H1 (cell line): ENCODE data around the gene NFAM1. TPM values are rescaled to one million over a fixed set of nuclear protein-coding genes. Genes with fewer than 3 reads are reported as not detected.

Experiments used
- CTCF ChIA-PET: fragments of 300-600 bp; sonication (Branson Sonifier 250); formaldehyde crosslinking; loops from one replicate; lab custom pipeline; 2021; ENCODE audit not compliant: partially characterized antibody; lab: Charles Lee
- POLR2A ChIA-PET: fragments of 300-600 bp; sonication (Branson Sonifier 250); formaldehyde crosslinking; loops from one replicate; lab custom pipeline; 2021; ENCODE audit warnings: inconsistent platforms; ENCODE audit not compliant: partially characterized antibody; lab: Charles Lee
- DNase-seq, 2 experiments: peaks; one replicate each; pipeline versions ENCODE4 v3.0.0 to v3.0.0-alpha.2; 2010 to 2022; ENCODE audit warnings: low spot score in 2 of 2, low read depth in 1 of 2, mixed read lengths in 1 of 2
- FAIRE-seq: peaks from 2 replicates; lab custom pipeline; 2011; peaks lifted over from hg19 to GRCh38; lab: Jason Lieb, UNC
- H2AFZ ChIP-seq: 2 replicates; pipeline ENCODE4 v1.8.1; 2012; ENCODE audit warnings: low read length, inconsistent platforms
- H2AK5ac ChIP-seq: 2 replicates; pipeline ENCODE4 v1.6.1; 2013; ENCODE audit warnings: low read depth, low read length
- H2BK120ac ChIP-seq: replicated peaks from 2 replicates; pipeline ENCODE3; 2013; ENCODE audit warnings: low read depth, low read length, inconsistent platforms
- H2BK12ac ChIP-seq: 2 replicates; pipeline ENCODE4 v1.6.1; 2013; ENCODE audit warnings: low read depth, low read length
- H2BK15ac ChIP-seq: 2 replicates; pipeline ENCODE4 v1.6.1; 2013; ENCODE audit warnings: low read length
- H2BK20ac ChIP-seq: 2 replicates; pipeline ENCODE4 v1.6.1; 2013; ENCODE audit warnings: low read length
- H2BK5ac ChIP-seq: 2 replicates; pipeline ENCODE4 v1.6.1; 2013; ENCODE audit warnings: low read depth, low read length
- H3K14ac ChIP-seq: 2 replicates; pipeline ENCODE4 v1.6.1; 2013; ENCODE audit warnings: inconsistent platforms; ENCODE audit not compliant: insufficient read length
- H3K18ac ChIP-seq: 2 replicates; pipeline ENCODE4 v1.6.1; 2013; ENCODE audit warnings: low read length; ENCODE audit errors: extremely low read depth
- H3K23ac ChIP-seq: 2 replicates; pipeline ENCODE4 v1.6.1; 2013; ENCODE audit warnings: inconsistent platforms; ENCODE audit not compliant: insufficient read length
- H3K23me2 ChIP-seq: 2 replicates; pipeline ENCODE4 v1.6.1; 2013; ENCODE audit warnings: low read depth, low read length
- H3K27ac ChIP-seq: 2 replicates; pipeline ENCODE4 v1.6.1; 2011; ENCODE audit warnings: low read depth, low read length, inconsistent platforms
- H3K27me3 ChIP-seq, 4 experiments: replicated peaks in 1 of 4; 1 replicate in 1 of 4; 2 replicates in 3 of 4; pipeline versions ENCODE4 v1.6.1 to v1.8.1; 2011 to 2013; ENCODE audit warnings: low read length in 3 of 4, mild to moderate bottlenecking in 3 of 4, inconsistent platforms in 2 of 4, mixed read lengths in 2 of 4, moderate library complexity in 1 of 4; ENCODE audit not compliant: control insufficient read depth in 3 of 4, insufficient read depth in 3 of 4; ENCODE audit errors: extremely low read depth in 1 of 4
- H3K36me3 ChIP-seq, 4 experiments: 2 replicates each; pipeline versions ENCODE4 v1.6.1 to v1.8.1; 2011 to 2013; ENCODE audit warnings: mild to moderate bottlenecking in 4 of 4, low read length in 3 of 4, moderate library complexity in 2 of 4, control low read depth in 1 of 4, inconsistent platforms in 1 of 4; ENCODE audit not compliant: insufficient read depth in 4 of 4, control insufficient read depth in 2 of 4
- H3K4ac ChIP-seq: replicated peaks from 2 replicates; pipeline ENCODE3; 2013; ENCODE audit warnings: low read length, low read depth, mixed read lengths, inconsistent platforms; ENCODE audit not compliant: insufficient read length
- H3K4me1 ChIP-seq, 4 experiments: replicated peaks in 1 of 4; 1 replicate in 1 of 4; 2 replicates in 3 of 4; pipeline versions ENCODE4 v1.6.1 to v1.8.1; 2011 to 2013; ENCODE audit warnings: low read length in 3 of 4, inconsistent platforms in 2 of 4, mixed read lengths in 1 of 4; ENCODE audit not compliant: insufficient read depth in 4 of 4, control insufficient read depth in 3 of 4
- H3K4me2 ChIP-seq, 2 experiments: 2 replicates each; pipeline versions ENCODE4 v1.6.1 to v1.8.1; 2011 to 2013; ENCODE audit warnings: low read depth in 2 of 2, low read length in 2 of 2, control low read depth in 1 of 2, inconsistent platforms in 1 of 2, mild to moderate bottlenecking in 1 of 2; ENCODE audit not compliant: insufficient read depth in 1 of 2
- H3K4me3 ChIP-seq, 4 experiments: fragments of 200-600, 300-600 bp in 1 of 4; sonication (generic), shearing (Covaris generic), sonication (Bioruptor Twin) in 1 of 4; 2 replicates each; pipeline versions ENCODE4 v1.5.1 to v1.8.1; 2011 to 2016; ENCODE audit warnings: low read length in 4 of 4, low read depth in 3 of 4, control low read depth in 2 of 4, inconsistent platforms in 2 of 4, mild to moderate bottlenecking in 2 of 4, mixed read lengths in 1 of 4, moderate library complexity in 1 of 4; ENCODE audit not compliant: insufficient read depth in 2 of 4; ENCODE audit errors: extremely low read depth in 1 of 4
- H3K56ac ChIP-seq: replicated peaks from 2 replicates; pipeline ENCODE3; 2013; ENCODE audit warnings: low read depth, mild to moderate bottlenecking, mixed read lengths, low read length, inconsistent platforms; ENCODE audit not compliant: insufficient read length
- H3K79me1 ChIP-seq: 2 replicates; pipeline ENCODE4 v1.6.1; 2013; ENCODE audit warnings: low read depth, low read length, control low read depth
- H3K79me2 ChIP-seq, 2 experiments: 2 replicates each; pipeline versions ENCODE4 v1.6.1 to v1.8.1; 2012 to 2013; ENCODE audit warnings: low read length in 2 of 2, mild to moderate bottlenecking in 2 of 2, inconsistent platforms in 1 of 2; ENCODE audit not compliant: insufficient read depth in 2 of 2, control insufficient read depth in 1 of 2
- H3K9ac ChIP-seq, 4 experiments: replicated peaks in 1 of 4; 1 replicate in 1 of 4; 2 replicates in 3 of 4; pipeline versions ENCODE4 v1.6.1 to v1.8.1; 2011 to 2013; ENCODE audit warnings: low read depth in 3 of 4, low read length in 3 of 4, control low read depth in 2 of 4, mild to moderate bottlenecking in 2 of 4, moderate library complexity in 2 of 4, inconsistent platforms in 1 of 4; ENCODE audit errors: extremely low read depth in 1 of 4
- H3K9me3 ChIP-seq, 2 experiments: 2 replicates each; pipeline versions ENCODE4 v1.6.1 to v1.8.1; 2012 to 2013; ENCODE audit warnings: mild to moderate bottlenecking in 2 of 2, moderate library complexity in 2 of 2, control low read depth in 1 of 2, inconsistent platforms in 1 of 2, low read depth in 1 of 2, low read length in 1 of 2, mixed read lengths in 1 of 2; ENCODE audit not compliant: insufficient read depth in 2 of 2
- H4K20me1 ChIP-seq, 2 experiments: replicated peaks in 1 of 2; 2 replicates each; pipeline versions ENCODE3 to v1.8.1; 2011 to 2013; ENCODE audit warnings: inconsistent platforms in 2 of 2, low read length in 2 of 2, mild to moderate bottlenecking in 1 of 2; ENCODE audit not compliant: insufficient read depth in 2 of 2, control insufficient read depth in 1 of 2
- H4K5ac ChIP-seq: 2 replicates; pipeline ENCODE4 v1.6.1; 2013; ENCODE audit warnings: low read length, low read depth, mixed read lengths, inconsistent platforms; ENCODE audit not compliant: insufficient read length
- H4K8ac ChIP-seq: 2 replicates; pipeline ENCODE4 v1.8.0; 2013; ENCODE audit warnings: mild to moderate bottlenecking, moderate library complexity, low read length, inconsistent platforms; ENCODE audit not compliant: insufficient read depth; ENCODE audit errors: extremely low read depth
- H4K91ac ChIP-seq: replicated peaks from 2 replicates; pipeline ENCODE3; 2013; ENCODE audit warnings: low read length, mixed read lengths, inconsistent platforms; ENCODE audit not compliant: insufficient read length
- WGBS, 2 experiments: shearing (Covaris generic) in 1 of 2; methylation state at CpG; one replicate each; pipeline versions ENCODE4 v1.1.6 to v1.1.7; 2013 to 2015; ENCODE audit warnings: low lambda C conversion rate in 2 of 2, mixed read lengths in 2 of 2, inconsistent platforms in 1 of 2, low coverage in 1 of 2, missing lambda C conversion rate in 1 of 2; ENCODE audit not compliant: insufficient replicate concordance in 2 of 2, insufficient coverage in 1 of 2, insufficient read length in 1 of 2; ENCODE audit errors: extremely low coverage in 1 of 2, missing lambda C conversion rate in 1 of 2; 5-methylcytosine and 5-hydroxymethylcytosine counted together
- polyA plus RNA-seq, 7 experiments: library from polyadenylated mRNA; depleted of rRNA in 3 of 7; stranded (reverse) in 5 of 7; unstranded in 2 of 7; fragments of >200 nt in 5 of 7; fragments of 200-250 nt in 2 of 7; gene quantifications; 1 replicate in 5 of 7; 2 replicates in 1 of 7; 4 replicates in 1 of 7; pipeline versions ENCODE4 v1.2.1 to v1.2.3, GENCODE V29; 2011 to 2013; ENCODE audit warnings: missing spikeins in 2 of 7, mixed read lengths in 2 of 7
- total RNA-seq: library from RNA; stranded (reverse); fragmentation: NEBNext Ultra II Directional; extraction: Animal tissue kit (Norgen Biotek cat#: 25700); gene quantifications from 2 replicates; pipeline ENCODE4 v1.2.1, GENCODE V29; 2021

The NFAM1 gene
- total and polyA plus RNA-seq, 2 of the 8 experiments (the other 6 are each of a cell fraction or from before 2014, with no cell fraction given) = 0.62 to 0.73 TPM

- POLR2A ChIA-PET = interaction anchor here (0.5 to 2.6 kb wide), 7 partner anchors 11 to 606 kb away, joined by 3 to 6 read pairs (median 3); partner anchors contain the start of gene NFAM1
- Histone ChIP-seq H3K27me3 (peaks cover 0 to 2% (median 0%) of the 10 kb centered on the region in 4 experiments; a peak in 2 of 7 replicates), H3K4me3 (peak overlapping the region in 3 of 4 experiments; percentile 13 to 78 (median 42); a peak in 5 of 8 replicates), H3K23me2 (peaks cover 12% of the 10 kb centered on the region; the same call in 1 of the 2 replicates), H2BK15ac (no peak overlapping the region), H2AFZ (no peak overlapping the region), H3K27ac (no peak overlapping the region), H3K4ac (no peak overlapping the region), H3K18ac (peak overlapping the region; percentile 21; the same call in 1 of the 2 replicates), H4K20me1 (peaks cover 10 to 21% of the 10 kb centered on the region in 2 experiments), H4K91ac (no peak overlapping the region), H4K8ac (no peak overlapping the region; the same call in 1 of the 2 replicates), H3K79me1 (peaks cover 5% of the 10 kb centered on the region; the same call in 1 of the 2 replicates), H3K14ac (no peak overlapping the region), H2BK120ac (no peak overlapping the region), H3K36me3 (peaks cover 0 to 4% (median 2%) of the 10 kb centered on the region in 4 experiments; a peak in 1 of 8 replicates), H3K9ac (no peak overlapping the region), H3K23ac (no peak overlapping the region), H3K4me2 (peak overlapping the region; percentile 69 to 97), H3K4me1 (peaks cover 21 to 44% (median 27%) of the 10 kb centered on the region in 4 experiments), H3K56ac (no peak overlapping the region), H3K79me2 (peaks cover 5 to 41% of the 10 kb centered on the region in 2 experiments; a peak in 3 of 4 replicates), H2BK5ac (peak overlapping the region; percentile 26; the same call in 1 of the 2 replicates), H2BK20ac (0 out of 2 replicates have a peak overlapping the region, but pooled peaks have one; percentile 3), H2AK5ac (no peak overlapping the region), H2BK12ac (peak overlapping the region; percentile 60; the same call in 1 of the 2 replicates), H4K5ac (no peak overlapping the region), H3K9me3 (no peaks in the 10 kb centered on the region)
- DNase-seq (no peak), FAIRE-seq (no peak)
- WGBS, 2 experiments = 64% methylated on average over 9 of the region's 10 CpGs; no CpG with 5 or more reads in 1 of the 2 experiments
- CTCF ChIA-PET = interaction anchor here (1.0 to 3.2 kb wide), 9 partner anchors 10 to 78 kb away, joined by 3 to 10 read pairs (median 7); partner anchors contain the start of gene NFAM1
These were observed 66.1 kb downstream of the NFAM1 start for GRCh38 chr22:42365942-42366695.
